T-helper 9 cell (primary cell): Measurements from ENCODE around the gene IMMP1L.
"Not testable (repeated sequence)": the region's sequence is repeated elsewhere in the genome, so short reads cannot be mapped to it uniquely, and the experiment has no call there.

ENCODE experiments used
- DNase-seq: peaks from one replicate; pipeline ENCODE4 v3.0.0-alpha.2; 2020
- total RNA-seq, 2 donors: gene quantifications; one replicate each; lab custom pipeline; 2026; lab: John Stamatoyannopoulos, UW

Gene IMMP1L
- 2.7 to 11.3 reads per million in 2 donors for total RNA-seq

- DNase-seq = peak; percentile 92
Observed at GRCh38 chr11:31509429-31510345, at the start of gene IMMP1L, which contains the start of gene ELP4. TSS of gene IMMP1L (minus strand) at chr11:31509622. CDS start at chr11:31463276, 46,346 bp downstream. TSS of gene ELP4 (plus strand) at chr11:31509767. CDS start at chr11:31509785, 18 bp downstream.

GRCh38 chr11:31558001-31558400 lies 48.6 kb upstream of the IMMP1L start:
- no peak for DNase-seq

GRCh38 chr11:31555938-31556337 lies 46.5 kb upstream of the IMMP1L start:
- DNase-seq = no peak

GRCh38 chr11:31542862-31543261 lies 33.4 kb upstream of the IMMP1L start:
- DNase-seq = no peak

- DNase-seq = no peak
Observed at GRCh38 chr11:31535479-31535878, 26.1 kb upstream of the IMMP1L start.

GRCh38 chr11:31531293-31531692 lies 21.9 kb upstream of the IMMP1L start:
- no peak for DNase-seq

- no peak for DNase-seq
Observed at GRCh38 chr11:31529701-31530100, 20.3 kb upstream of the IMMP1L start.

- DNase-seq = no peak
Observed at GRCh38 chr11:31529189-31529588, 19.8 kb upstream of the IMMP1L start.

GRCh38 chr11:31521497-31522150 lies 12.2 kb upstream of the IMMP1L start:
- DNase-seq = no peak

- no peak for DNase-seq
Observed at GRCh38 chr11:31512117-31512516, 2.7 kb upstream of the IMMP1L start.

GRCh38 chr11:31509051-31509428 lies 382 bp downstream of the IMMP1L start:
- no peak for DNase-seq

- no peak for DNase-seq
Observed at GRCh38 chr11:31500560-31500959, 8.9 kb downstream of the IMMP1L start.

- no peak for DNase-seq
Observed at GRCh38 chr11:31499576-31500178, 9.7 kb downstream of the IMMP1L start.

GRCh38 chr11:31493762-31494161 lies 15.7 kb downstream of the IMMP1L start:
- not testable (repeated sequence) for DNase-seq

- DNase-seq = no peak
Observed at GRCh38 chr11:31493235-31493634, 16.2 kb downstream of the IMMP1L start.

- no peak for DNase-seq
Observed at GRCh38 chr11:31492320-31492913, 17.0 kb downstream of the IMMP1L start.

- no peak for DNase-seq
Observed at GRCh38 chr11:31487848-31488247, 21.6 kb downstream of the IMMP1L start.

- DNase-seq = no peak
Observed at GRCh38 chr11:31484497-31484896, 24.9 kb downstream of the IMMP1L start.

GRCh38 chr11:31480930-31481329 lies 28.5 kb downstream of the IMMP1L start:
- no peak for DNase-seq

GRCh38 chr11:31479066-31479465 lies 30.4 kb downstream of the IMMP1L start:
- DNase-seq = no peak

GRCh38 chr11:31478223-31478590 lies 31.2 kb downstream of the IMMP1L start:
- no peak for DNase-seq

- DNase-seq = no peak
Observed at GRCh38 chr11:31477528-31478222, 31.7 kb downstream of the IMMP1L start.
